Liver (tissue), 9 donors: ENCODE data around the gene CIB2. TPM values are rescaled to one million over a fixed set of nuclear protein-coding genes. Genes with fewer than 3 reads are reported as not detected.

Experiments
- DNase-seq: peaks from one replicate; pipeline ENCODE4 v3.0.0-alpha.2; 2017; ENCODE audit warnings: low spot score
- H3K27ac ChIP-seq, 2 donors: one replicate each; pipeline ENCODE4 v1.7.0; 2013; ENCODE audit warnings: inconsistent platforms in 2 of 2, low read length in 2 of 2, control low read depth in 1 of 2, low read depth in 1 of 2, mild to moderate bottlenecking in 1 of 2
- H3K27me3 ChIP-seq, 4 donors: one replicate each; pipeline versions ENCODE4 v1.6.1 to v1.7.0; 2013; ENCODE audit warnings: low read length in 3 of 4, inconsistent platforms in 1 of 4, mild to moderate bottlenecking in 1 of 4, moderate library complexity in 1 of 4; ENCODE audit not compliant: control insufficient read depth in 4 of 4, insufficient read depth in 4 of 4
- H3K36me3 ChIP-seq, 4 donors: one replicate each; pipeline versions ENCODE4 v1.6.1 to v1.7.0; 2013; ENCODE audit warnings: low read length in 3 of 4, mild to moderate bottlenecking in 3 of 4, low read depth in 1 of 4, moderate library complexity in 1 of 4; ENCODE audit not compliant: control insufficient read depth in 4 of 4, insufficient read depth in 3 of 4
- H3K4me1 ChIP-seq, 4 donors: one replicate each; pipeline versions ENCODE4 v1.6.1 to v1.7.0; 2013; ENCODE audit warnings: low read length in 3 of 4, mild to moderate bottlenecking in 3 of 4, moderate library complexity in 1 of 4; ENCODE audit not compliant: control insufficient read depth in 4 of 4, insufficient read depth in 4 of 4
- H3K4me3 ChIP-seq, 3 donors: one replicate each; pipeline versions ENCODE4 v1.6.1 to v1.7.0; 2013; ENCODE audit warnings: low read length in 3 of 3, control low read depth in 1 of 3, low read depth in 1 of 3, mild to moderate bottlenecking in 1 of 3
- H3K9ac ChIP-seq, 2 donors: one replicate each; pipeline ENCODE4 v1.7.0; 2013; ENCODE audit warnings: low read length in 2 of 2, mild to moderate bottlenecking in 2 of 2, moderate library complexity in 2 of 2, control low read depth in 1 of 2, low read depth in 1 of 2
- H3K9me3 ChIP-seq, 4 donors: one replicate each; pipeline versions ENCODE4 v1.6.1 to v1.7.0; 2013; ENCODE audit warnings: low read length in 3 of 4; ENCODE audit not compliant: control insufficient read depth in 4 of 4
- ATF3 ChIP-seq: IDR thresholded peaks from 2 replicates; pipeline ENCODE4 v1.6.1; 2016; ENCODE audit warnings: antibody characterized with exemption
- CTCF ChIP-seq: fragments of 150-350 bp; IDR thresholded peaks from 2 replicates; pipeline ENCODE4 v1.5.1; 2017; ENCODE audit warnings: improper control_type of control experiment, low read depth, low read length; ENCODE audit not compliant: missing input control
- EGR1 ChIP-seq, 2 donors: IDR thresholded peaks; 2 replicates each; pipeline ENCODE4 v1.6.1; 2016 to 2018; ENCODE audit warnings: antibody characterized with exemption in 2 of 2, low read depth in 2 of 2
- FOXA1 ChIP-seq: IDR thresholded peaks from 2 replicates; pipeline ENCODE4 v1.6.1; 2016; ENCODE audit warnings: antibody characterized with exemption
- FOXA2 ChIP-seq: IDR thresholded peaks from 2 replicates; pipeline ENCODE4 v1.6.1; 2016; ENCODE audit warnings: antibody characterized with exemption
- GABPA ChIP-seq, 2 donors: IDR thresholded peaks in 1 of 2; conservative IDR thresholded peaks in 1 of 2; 2 replicates each; pipeline ENCODE4 v1.6.1; 2016; ENCODE audit warnings: antibody characterized with exemption in 2 of 2, mild to moderate bottlenecking in 1 of 2, moderate library complexity in 1 of 2
- HNF4A ChIP-seq, 2 donors: conservative IDR thresholded peaks; 2 replicates each; pipeline ENCODE4 v1.6.1; 2016; ENCODE audit warnings: antibody characterized with exemption in 2 of 2, mild to moderate bottlenecking in 2 of 2
- HNF4G ChIP-seq: IDR thresholded peaks from 2 replicates; pipeline ENCODE4 v1.6.1; 2016; ENCODE audit warnings: antibody characterized with exemption
- JUND ChIP-seq, 2 donors: IDR thresholded peaks; 2 replicates each; pipeline ENCODE4 v1.6.1; 2016; ENCODE audit warnings: antibody characterized with exemption in 2 of 2
- MAX ChIP-seq: IDR thresholded peaks from 2 replicates; pipeline ENCODE4 v1.6.1; 2016; ENCODE audit warnings: antibody characterized with exemption
- NR2F2 ChIP-seq: IDR thresholded peaks from 2 replicates; pipeline ENCODE4 v1.6.1; 2016; ENCODE audit warnings: antibody characterized with exemption
- RAD21 ChIP-seq, 2 donors: IDR thresholded peaks; 2 replicates each; pipeline ENCODE4 v1.6.1; 2016; ENCODE audit warnings: antibody characterized with exemption in 2 of 2, mild to moderate bottlenecking in 2 of 2
- REST ChIP-seq: IDR thresholded peaks from 2 replicates; pipeline ENCODE4 v1.6.1; 2016; ENCODE audit warnings: antibody characterized with exemption, mild to moderate bottlenecking
- RXRA ChIP-seq, 2 donors: IDR thresholded peaks; 2 replicates each; pipeline ENCODE4 v1.6.1; 2017 to 2018; ENCODE audit warnings: antibody characterized with exemption in 2 of 2, mild to moderate bottlenecking in 1 of 2
- SP1 ChIP-seq: IDR thresholded peaks from 2 replicates; pipeline ENCODE4 v1.6.1; 2018; ENCODE audit warnings: antibody characterized with exemption, mild to moderate bottlenecking
- TAF1 ChIP-seq: conservative IDR thresholded peaks from 2 replicates; pipeline ENCODE4 v1.6.1; 2016; ENCODE audit warnings: antibody characterized with exemption, mild to moderate bottlenecking
- YY1 ChIP-seq: IDR thresholded peaks from 2 replicates; pipeline ENCODE4 v1.6.1; 2016; ENCODE audit warnings: antibody characterized with exemption, mild to moderate bottlenecking
- ZBTB33 ChIP-seq: IDR thresholded peaks from 2 replicates; pipeline ENCODE4 v1.6.1; 2016; ENCODE audit warnings: antibody characterized with exemption
- WGBS: extraction: QIAGEN DNeasy Blood & Tissue Kit; methylation state at CpG from one replicate; pipeline ENCODE4 v1.1.7; 2013; 5-methylcytosine and 5-hydroxymethylcytosine counted together
- polyA plus RNA-seq, 2 donors: library from polyadenylated mRNA; stranded (reverse) in 1 of 2; unstranded in 1 of 2; fragments of 200-250 nt in 1 of 2; fragments of >200 nt in 1 of 2; fragmentation: Nextera tagmentation in 1 of 2; extraction: Ambion mirVana in 1 of 2; gene quantifications; one replicate each; pipeline versions ENCODE4 v1.2.1 to v1.2.3, GENCODE V29; 2013 to 2015
- total RNA-seq, 2 donors: library from RNA; depleted of rRNA; stranded (reverse); fragments of >200 nt; gene quantifications; one replicate each; pipeline ENCODE4 v1.2.3, GENCODE V29; 2014
- donor health status: healthy.
- donor health status: healthy.
- donor health status: healthy.
- donor health status: healthy.
- donor health status: healthy.

The CIB2 gene
- total and polyA plus RNA-seq, 4 donors: 0.25 to 2.2 (median 0.53) TPM

- H3K4me3 ChIP-seq: no peak overlapping the region
- WGBS: 91% methylated on average over 10 of the region's 10 CpGs
- no peak overlapping the region for H3K9ac ChIP-seq
- no peaks in the 10 kb centered on the region for H3K27me3 ChIP-seq
- peaks cover 0 to 2% (median 0%) of the 10 kb centered on the region in 4 donors for H3K36me3 ChIP-seq
- H3K4me1 ChIP-seq: peaks cover 16 to 61% (median 52%) of the 10 kb centered on the region in 4 donors
- DNase-seq: no peak
- TF ChIP-seq REST (no peak), RAD21 (IDR thresholded peaks at IDR 0.05) (no peak)
- H3K9me3 ChIP-seq: no peaks in the 10 kb centered on the region
- H3K27ac ChIP-seq: peak overlapping the region; percentile 2 to 82
These were observed 72.8 kb downstream of the CIB2 start for GRCh38 chr15:78058401-78058935.

GRCh38 chr15:78057803-78058202 lies 73.4 kb downstream of the CIB2 start:
- no peak overlapping the region for H3K9ac ChIP-seq
- peaks cover 0 to 8% (median 0%) of the 10 kb centered on the region in 4 donors for H3K36me3 ChIP-seq
- 80% methylated on average over 5 of the region's 5 CpGs for WGBS
- no peak overlapping the region for H3K4me3 ChIP-seq
- peak overlapping the region; percentile 76 to 82 for H3K27ac ChIP-seq
- TF ChIP-seq EGR1 (IDR thresholded peaks at IDR 0.05; ENCODE audit: low read depth in 2 of 2) (no peak), ZBTB33 (no peak), HNF4A (conservative IDR thresholded peaks at IDR 0.05) (no peak), RXRA (IDR thresholded peaks at IDR 0.05) (no peak), SP1 (no peak), FOXA2 (no peak), GABPA (IDR thresholded peaks at IDR 0.05 in 1 of 2, conservative IDR thresholded peaks at IDR 0.05 in 1 of 2) (no peak), NR2F2 (no peak), MAX (no peak), CTCF (no peak), JUND (IDR thresholded peaks at IDR 0.05) (no peak), RAD21 (IDR thresholded peaks at IDR 0.05) (no peak), TAF1 (no peak), YY1 (no peak), ATF3 (no peak), REST (no peak), HNF4G (no peak), FOXA1 (no peak)
- no peak for DNase-seq
- H3K9me3 ChIP-seq: no peaks in the 10 kb centered on the region
- H3K4me1 ChIP-seq: peaks cover 14 to 63% (median 52%) of the 10 kb centered on the region in 4 donors
- H3K27me3 ChIP-seq: no peaks in the 10 kb centered on the region
